Activated CD4-positive, alpha-beta T cell treated with anti-CD3 and anti-CD28 coated beads, Interleukin-2, Interleukin-4, amounts not matched to agents 100 ng/mL and 50 ng/mL, durations not matched to agents 16 hours and 8 hours (primary cell): ENCODE data around the gene CCDC201.

Experiments
- DNase-seq: peaks from one replicate; pipeline ENCODE4 v3.0.0-alpha.2; 2020; ENCODE audit warnings: low spot score

Gene CCDC201

DNA sequence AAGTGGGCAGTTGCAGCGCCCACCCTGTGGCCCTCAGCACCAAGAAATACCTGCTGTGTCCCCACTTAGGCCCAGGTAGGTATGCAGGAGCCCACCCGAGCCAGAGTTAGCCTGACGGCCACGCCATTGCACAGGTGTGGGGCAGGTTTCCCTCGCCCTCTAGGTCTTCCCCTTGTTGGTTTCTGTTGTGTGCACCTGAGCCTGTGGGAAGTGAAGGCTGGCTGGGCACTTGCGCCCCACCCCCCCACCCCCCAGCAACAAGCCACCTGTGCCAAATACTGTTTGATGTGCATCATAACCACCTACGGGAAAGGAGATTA is at the start of gene CCDC201:
Gene CCDC201 (minus strand): TSS at position 48 of the 320 bp plus-strand sequence. CDS start 75 bp downstream, outside the sequence.
- DNase-seq = no peak

GRCh38 chr7:45921699-45922519 is 49.0 kb upstream of the CCDC201 start:
- peak; percentile 12 for DNase-seq

- DNase-seq = no peak
These were observed 48.5 kb upstream of the CCDC201 start for GRCh38 chr7:45921381-45921698.

DNA sequence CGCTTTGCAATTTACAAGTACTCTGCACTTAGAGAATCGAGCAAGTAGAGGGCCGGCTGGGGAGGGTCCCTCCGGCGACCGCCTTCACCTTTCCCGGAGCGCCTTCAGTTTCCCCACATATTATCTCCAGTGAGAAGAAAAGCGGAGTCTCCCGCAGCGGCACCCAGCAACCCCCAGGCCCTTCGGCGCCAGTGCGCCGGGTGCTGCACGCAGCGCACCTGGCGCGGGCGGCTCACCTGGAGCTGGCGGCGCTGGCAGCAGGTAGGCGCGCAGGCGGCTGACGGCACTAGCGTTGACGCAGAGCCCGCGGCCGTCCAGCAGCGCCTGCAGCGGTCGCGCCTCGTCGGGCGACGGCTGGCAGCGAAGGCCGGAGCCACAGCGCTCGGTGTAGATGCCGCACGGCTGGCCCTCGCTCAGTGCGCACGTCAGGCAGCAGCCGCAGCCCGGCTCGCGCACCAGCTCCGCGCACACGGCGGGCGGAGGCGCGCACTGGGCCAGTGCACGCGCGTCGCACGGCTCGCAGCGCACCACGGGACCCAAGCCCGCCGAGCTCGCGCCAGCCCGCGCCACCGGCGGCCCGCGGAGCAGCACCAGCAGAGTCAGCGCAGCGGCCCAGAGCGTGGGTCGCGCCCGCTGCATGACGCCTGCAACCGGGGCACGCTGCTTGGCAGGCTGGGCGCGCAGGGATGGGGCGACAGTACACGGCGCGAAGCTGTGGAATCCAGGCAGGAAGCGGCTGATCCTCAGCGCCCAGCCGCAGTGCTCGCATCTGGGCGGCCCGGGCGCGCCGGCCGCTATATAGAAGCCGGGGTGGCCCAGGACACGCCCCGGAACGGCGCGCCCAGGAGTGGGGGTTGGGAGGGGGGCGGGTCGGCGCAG is 47.9 kb upstream of the CCDC201 start, which contains the start of gene IGFBP3:
Gene IGFBP3 (minus strand): TSS at position 771 of the 879 bp plus-strand sequence. CDS start 132 bp downstream, at position 639.
- DNase-seq = no peak

GRCh38 chr7:45919993-45920459 is 47.1 kb upstream of the CCDC201 start:
- no peak for DNase-seq

- no peak for DNase-seq
These were observed 46.4 kb upstream of the CCDC201 start for GRCh38 chr7:45919231-45919784.

- DNase-seq = no peak
These were observed 45.7 kb upstream of the CCDC201 start for GRCh38 chr7:45918556-45918955.

- DNase-seq = peak; percentile 74
These were observed 44.8 kb upstream of the CCDC201 start for GRCh38 chr7:45917658-45918057.

DNA sequence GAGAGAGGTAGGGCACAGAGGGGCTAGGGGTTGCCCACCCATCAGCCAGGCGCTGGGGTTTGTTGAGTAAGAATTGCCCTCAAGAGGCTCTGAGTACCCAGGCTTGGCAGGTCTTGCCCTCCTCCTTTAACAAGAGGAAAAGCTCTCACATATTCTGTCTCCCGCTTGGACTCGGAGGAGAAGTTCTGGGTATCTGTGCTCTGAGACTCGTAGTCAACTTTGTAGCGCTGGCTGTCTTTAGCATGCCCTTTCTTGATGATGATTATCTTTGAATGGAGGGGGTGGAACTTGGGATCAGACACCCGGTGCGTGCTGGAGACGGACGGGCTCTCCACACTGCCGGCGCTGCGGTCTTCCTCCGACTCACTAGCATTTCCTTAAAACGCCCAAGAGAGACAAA is 44.2 kb upstream of the CCDC201 start:
- DNase-seq = no peak

DNA sequence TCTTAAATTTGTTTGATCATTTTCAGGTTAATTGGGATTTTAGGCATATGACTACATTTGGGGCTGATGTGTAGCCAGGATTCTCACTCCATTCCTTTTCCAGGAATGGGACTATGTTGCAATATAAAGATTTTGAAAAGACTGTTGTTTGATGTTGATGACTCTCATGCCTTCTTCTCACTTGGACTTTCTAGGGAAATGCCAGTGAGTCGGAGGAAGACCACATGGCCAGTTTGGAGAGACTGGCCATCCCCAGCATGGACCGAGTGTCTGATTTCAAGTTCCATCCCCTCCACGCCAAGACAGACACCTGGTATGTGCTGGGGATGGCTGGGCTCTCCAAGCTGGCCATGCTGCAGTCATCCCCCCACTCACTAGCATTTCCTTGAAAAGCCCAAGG is 42.7 kb upstream of the CCDC201 start:
- no peak for DNase-seq

DNA sequence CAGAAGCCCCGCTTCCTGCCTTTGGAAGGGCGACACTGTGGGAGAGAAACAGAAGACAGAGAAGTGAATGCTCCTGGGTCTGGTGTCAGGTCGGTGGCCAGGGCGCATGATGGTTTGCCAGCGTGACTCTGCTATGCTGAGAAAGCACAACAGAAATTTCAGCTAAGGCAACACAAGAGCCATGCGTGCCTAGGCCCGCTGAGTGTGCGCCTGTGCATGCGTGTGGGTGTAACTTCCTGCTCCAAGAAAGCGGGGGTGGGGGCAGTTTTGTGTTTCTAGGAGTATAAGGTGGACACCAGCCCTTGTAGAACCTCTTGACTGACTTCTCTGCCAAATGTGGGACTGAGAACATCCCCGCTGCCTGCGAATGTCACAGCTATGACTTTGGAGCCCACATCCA is 42.0 kb upstream of the CCDC201 start:
- no peak for DNase-seq

GRCh38 chr7:45912972-45913371 is 40.1 kb upstream of the CCDC201 start:
- DNase-seq = no peak

GRCh38 chr7:45911311-45911710 is 38.4 kb upstream of the CCDC201 start:
- no peak for DNase-seq

GRCh38 chr7:45910855-45911254 is 38.0 kb upstream of the CCDC201 start:
- DNase-seq = no peak

- DNase-seq = no peak
These were observed 36.7 kb upstream of the CCDC201 start for GRCh38 chr7:45909561-45909960.

GRCh38 chr7:45902820-45903219 is 29.9 kb upstream of the CCDC201 start:
- DNase-seq = no peak

DNA sequence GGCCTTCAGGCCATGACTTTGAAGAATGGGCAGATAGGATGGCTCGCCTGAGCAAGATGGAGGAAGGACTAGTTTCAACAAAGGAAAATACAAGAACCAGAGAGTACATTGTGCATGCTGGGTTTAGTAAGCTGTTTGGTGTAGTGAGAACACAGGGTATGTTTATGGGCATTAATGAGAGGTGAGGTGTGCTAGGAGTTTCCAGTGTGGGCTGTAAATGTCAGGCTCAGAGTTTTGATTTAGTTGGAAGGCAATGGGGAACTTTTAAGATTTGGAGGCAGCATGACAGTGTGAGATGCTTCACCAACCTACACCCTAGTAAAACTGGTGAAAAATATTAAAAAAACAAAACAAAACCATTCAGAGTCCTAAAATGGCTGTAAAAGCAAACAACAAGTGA is 28.7 kb upstream of the CCDC201 start:
- DNase-seq = no peak

DNA sequence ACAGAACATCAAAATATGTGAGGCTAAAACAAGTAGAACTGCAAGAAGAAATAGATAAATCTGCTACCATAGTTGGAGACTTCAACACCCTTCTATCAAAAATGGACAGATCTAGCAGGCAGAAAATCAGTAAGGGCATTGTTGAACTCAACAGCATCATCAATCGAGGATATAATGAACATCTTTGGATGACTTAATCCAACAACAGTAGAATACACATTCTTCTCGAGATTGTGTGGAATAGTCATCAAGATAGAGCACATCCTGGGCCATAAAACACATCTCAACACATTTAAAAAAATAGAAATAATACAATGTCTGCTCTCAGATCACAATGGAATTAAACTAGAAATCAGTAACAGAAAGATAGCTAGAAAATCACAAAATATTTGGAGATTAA is 25.3 kb upstream of the CCDC201 start:
- no peak for DNase-seq

DNA sequence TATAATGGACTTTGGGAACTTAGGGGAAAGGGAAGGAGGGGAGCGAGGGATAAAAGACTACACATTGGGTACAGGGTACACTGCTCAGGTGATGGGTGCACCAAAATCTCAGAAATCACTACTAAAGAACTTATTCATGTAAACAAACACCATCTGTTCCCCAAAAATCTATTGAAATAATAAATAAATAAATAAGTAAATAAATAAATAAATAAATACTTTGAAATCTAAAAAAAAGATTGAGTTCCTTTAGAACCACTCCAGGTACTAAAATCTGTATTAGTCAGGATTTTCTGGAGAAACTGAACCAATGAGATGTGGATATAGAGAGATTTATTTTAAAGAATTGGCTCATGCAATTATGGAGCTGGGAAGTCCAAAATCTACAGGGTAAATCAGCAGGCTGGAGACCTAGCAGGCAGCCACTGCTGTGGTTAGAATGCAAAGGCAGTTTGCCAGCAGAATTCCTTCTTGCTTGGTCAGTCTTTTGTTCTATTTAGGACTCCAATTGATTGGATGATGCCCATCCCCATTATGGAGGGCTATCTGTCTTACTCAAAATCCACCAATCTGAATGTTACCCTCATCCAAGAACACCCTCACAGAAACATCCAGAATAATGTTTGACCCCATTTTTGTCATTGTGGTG is 24.3 kb upstream of the CCDC201 start:
- no peak for DNase-seq

GRCh38 chr7:45894665-45895062 is 21.8 kb upstream of the CCDC201 start:
- DNase-seq = no peak

DNA sequence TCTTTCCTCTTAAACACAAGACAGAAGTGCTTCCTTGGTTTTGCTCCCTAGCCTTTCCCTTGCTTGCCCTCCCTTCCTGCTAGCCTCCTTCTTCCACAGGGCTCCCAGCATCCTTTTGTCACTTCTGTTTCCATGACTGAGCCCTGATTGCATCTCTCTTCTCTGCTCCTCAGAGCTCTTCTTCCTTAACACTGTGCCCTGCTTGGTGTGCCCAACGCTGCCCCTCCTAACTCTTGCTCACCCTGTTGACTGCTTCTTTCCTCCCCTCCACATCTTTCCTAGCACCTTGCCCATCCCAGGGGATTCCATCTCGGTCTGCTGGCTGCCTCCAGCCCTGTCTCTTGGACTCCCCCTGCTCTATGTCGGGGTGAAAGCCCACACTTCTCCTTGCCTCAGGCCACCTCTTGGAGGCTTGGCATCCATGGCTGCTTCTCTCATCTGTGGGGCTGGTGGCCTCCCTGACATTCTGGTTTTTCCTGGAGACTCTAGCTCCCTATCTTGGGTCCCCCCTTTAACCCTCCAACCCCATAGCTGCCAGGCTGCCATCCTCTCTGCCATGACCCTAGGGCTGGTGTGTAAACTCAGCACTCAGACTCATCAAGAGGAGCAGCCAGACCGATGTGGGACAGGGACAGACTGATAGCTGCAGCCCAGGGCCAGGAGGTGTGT is 21.2 kb upstream of the CCDC201 start:
- no peak for DNase-seq
